Measurements from ENCODE around the gene ASB6. TPM values are rescaled to one million over a fixed set of nuclear protein-coding genes. Genes with fewer than 3 reads are reported as not detected.
A peak's percentile ranks its signal among the peaks of the same experiment; 100 is the strongest.

The ASB6 gene
- total and polyA plus RNA-seq, 2 donors (not counting 1 experiment from before 2014, with no cell fraction given): 27.7 to 27.9 TPM

DNA sequence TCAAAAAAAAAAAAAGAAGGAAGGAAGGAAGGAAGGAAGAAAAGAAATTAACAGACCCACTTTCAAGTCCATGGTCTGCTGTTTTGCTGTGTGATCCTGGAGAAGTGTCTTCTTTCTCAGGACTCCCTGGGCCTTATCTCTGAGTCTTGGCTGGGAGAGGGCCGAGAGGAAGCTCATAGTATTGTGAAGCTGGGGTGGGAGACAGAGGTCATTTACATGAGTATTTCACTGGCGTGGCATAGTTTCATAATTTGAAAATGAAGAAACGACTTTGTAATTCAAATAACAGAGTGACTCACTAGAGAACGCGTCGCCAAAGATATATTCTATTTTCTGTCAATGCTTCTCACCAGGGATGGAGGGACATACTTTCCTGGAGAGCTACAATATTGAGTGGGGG lies 18.6 kb downstream of the ASB6 start:
- no peak overlapping the region for H3K9ac ChIP-seq (ENCODE audit: low read length)
- Mint-ChIP-seq H3K4me3 (no peak overlapping the region), H3K9me3 (ENCODE audit: insufficient read depth) (no peaks in the 10 kb centered on the region), H3K4me1 (peaks cover 46% of the 10 kb centered on the region), H3K27me3 (peaks cover 28% of the 10 kb centered on the region), H3K27ac (no peak overlapping the region)
- POLR2A ChIA-PET: interaction anchor here (0.7 kb wide), 2 partner anchors 492 to 1373 kb away, joined by 3 to 4 read pairs; no protein-coding TSS in a partner anchor
- peaks cover 0 to 5% of the 10 kb centered on the region in 2 experiments for H3K36me3 ChIP-seq (replicated peaks in 1 of 2; ENCODE audit: control extremely low read depth in 1 of 2, control insufficient read depth in 1 of 2, extremely low read depth in 1 of 2, insufficient read depth in 2 of 2, low read length in 1 of 2)
- peaks cover 45% of the 10 kb centered on the region in 2 donors for H3K4me1 ChIP-seq (ENCODE audit: control insufficient read depth in 2 of 2, insufficient read depth in 2 of 2, low read length in 2 of 2)
- CTCF ChIA-PET: interaction anchor here (0.6 to 12.5 kb wide), 11 partner anchors 10 to 1304 kb away, joined by 3 to 269 read pairs (median 10); partner anchors contain the start of gene ASB6
- H3K27me3 ChIP-seq (replicated peaks in 1 of 4; ENCODE audit: control extremely low read depth in 1 of 4, control insufficient read depth in 3 of 4, insufficient read depth in 4 of 4, low read length in 3 of 4): peaks cover 0 to 30% (median 17%) of the 10 kb centered on the region in 4 experiments
- no peak overlapping the region for H2AFZ ChIP-seq (ENCODE audit: insufficient read depth, low read depth, low read length, poor library complexity, severe bottlenecking)
- no peak overlapping the region for H3K4me3 ChIP-seq (ENCODE audit: control extremely low read depth in 1 of 5, extremely low read depth in 1 of 5, insufficient read depth in 1 of 5, low read depth in 2 of 5, low read length in 4 of 5)
- peaks cover 0 to 11% (median 0%) of the 10 kb centered on the region in 3 donors for H3K9me3 ChIP-seq (ENCODE audit: control extremely low read depth in 1 of 3, control insufficient read depth in 2 of 3, insufficient read depth in 1 of 3, low read length in 2 of 3)
- H3K79me2 ChIP-seq (ENCODE audit: control insufficient read depth, insufficient read depth, low read length): peaks cover 29% of the 10 kb centered on the region
- H3K27ac ChIP-seq (ENCODE audit: low read length in 2 of 2): no peak overlapping the region
- TF ChIP-seq CTCF (IDR thresholded peaks at IDR 0.05) (no peak), EZH2 (IDR thresholded peaks at IDR 0.05; ENCODE audit: borderline replicate concordance, insufficient read depth, low read depth, low read length, poor library complexity, severe bottlenecking) (no peak)
- DNase-seq (no peak), ATAC-seq (ENCODE audit: low read depth) (no peak)
- no peak overlapping the region for H3K4me2 ChIP-seq (replicated peaks; ENCODE audit: low read depth, low read length, poor library complexity, severe bottlenecking)
- peaks cover 16% of the 10 kb centered on the region for H4K20me1 ChIP-seq (ENCODE audit: control insufficient read depth, insufficient read depth, low read length, poor library complexity, severe bottlenecking)
- WGBS (ENCODE audit: insufficient coverage): 95% methylated on average over 4 of the region's 6 CpGs
- intact Hi-C loops (cut with micrococcal nuclease): loop anchor here (10.0 kb wide), 1 partner anchor 679 kb away; the partner anchor contains the start of genes DOLK and NUP188

GRCh38 chr9:129620669-129621295 lies 21.2 kb downstream of the ASB6 start, which contains the start of gene C9orf50:
Gene C9orf50, minus strand, starts transcription at chr9:129621101. Its CDS starts 527 bp downstream, at chr9:129620574.
- POLR2A ChIA-PET: interaction anchor here (0.6 kb wide), 1 partner anchor 1181 kb away, joined by 5 read pairs; no protein-coding TSS in a partner anchor
- peaks cover 29% of the 10 kb centered on the region for H3K4me1 Mint-ChIP-seq
- no peak for TF ChIP-seq EZH2 (IDR thresholded peaks at IDR 0.05; ENCODE audit: borderline replicate concordance, insufficient read depth, low read depth, low read length, poor library complexity, severe bottlenecking)
- TF ChIP-seq CTCF (IDR thresholded peaks at IDR 0.05): no peak
- peak within 1 kb of the TSS; percentile 37 for H3K9ac ChIP-seq (ENCODE audit: low read length)
- no peaks in the 10 kb centered on the region for H4K20me1 ChIP-seq (ENCODE audit: control insufficient read depth, insufficient read depth, low read length, poor library complexity, severe bottlenecking)
- peak within 1 kb of the TSS; percentile 77 for H3K4me2 ChIP-seq (replicated peaks; ENCODE audit: low read depth, low read length, poor library complexity, severe bottlenecking)
- H3K27ac Mint-ChIP-seq: no peak within 1 kb of the TSS
- CTCF ChIA-PET: interaction anchor here (0.7 to 12.5 kb wide), 6 partner anchors 9 to 486 kb away, joined by 3 to 269 read pairs (median 6); no protein-coding TSS in a partner anchor
- no peaks in the 10 kb centered on the region for H3K36me3 ChIP-seq (replicated peaks in 1 of 2; ENCODE audit: control extremely low read depth in 1 of 2, control insufficient read depth in 1 of 2, extremely low read depth in 1 of 2, insufficient read depth in 2 of 2, low read length in 1 of 2)
- peaks cover 30% of the 10 kb centered on the region for H3K27me3 Mint-ChIP-seq
- H3K27me3 ChIP-seq (replicated peaks in 1 of 4; ENCODE audit: control extremely low read depth in 1 of 4, control insufficient read depth in 3 of 4, insufficient read depth in 4 of 4, low read length in 3 of 4): peaks cover 0 to 30% (median 17%) of the 10 kb centered on the region in 4 experiments
- DNase-seq (peak; percentile 39), ATAC-seq (ENCODE audit: low read depth) (no peak)
- 38% methylated on average over 19 of the region's 21 CpGs for WGBS (ENCODE audit: insufficient coverage)
- peak within 1 kb of the TSS; percentile 57 for H3K4me3 Mint-ChIP-seq
- H3K27ac ChIP-seq (ENCODE audit: low read length in 2 of 2): no peak within 1 kb of the TSS
- H3K9me3 Mint-ChIP-seq (ENCODE audit: insufficient read depth): no peaks in the 10 kb centered on the region
- intact Hi-C loops (cut with micrococcal nuclease): loop anchor here (10.0 kb wide), 1 partner anchor 676 kb away; the partner anchor contains the start of genes DOLK and NUP188
- H3K79me2 ChIP-seq (ENCODE audit: control insufficient read depth, insufficient read depth, low read length): peaks cover 5% of the 10 kb centered on the region
- H3K4me3 ChIP-seq (ENCODE audit: control extremely low read depth in 1 of 5, extremely low read depth in 1 of 5, insufficient read depth in 1 of 5, low read depth in 2 of 5, low read length in 4 of 5): peak within 1 kb of the TSS in 3 of 5 experiments; percentile 23 to 50 (median 29)
- H2AFZ ChIP-seq (ENCODE audit: insufficient read depth, low read depth, low read length, poor library complexity, severe bottlenecking): peak within 1 kb of the TSS; percentile 54
- H3K9me3 ChIP-seq (ENCODE audit: control extremely low read depth in 1 of 3, control insufficient read depth in 2 of 3, insufficient read depth in 1 of 3, low read length in 2 of 3): peaks cover 0 to 11% (median 0%) of the 10 kb centered on the region in 3 donors
- peaks cover 29 to 33% of the 10 kb centered on the region in 2 donors for H3K4me1 ChIP-seq (ENCODE audit: control insufficient read depth in 2 of 2, insufficient read depth in 2 of 2, low read length in 2 of 2)
